AG20443 (cell line): Measurements from ENCODE around the gene TMEM218.

Experiments
- DNase-seq: peaks from one replicate; pipeline ENCODE4 v3.0.0; 2012; ENCODE audit warnings: low spot score, mixed read lengths

Gene TMEM218

DNA sequence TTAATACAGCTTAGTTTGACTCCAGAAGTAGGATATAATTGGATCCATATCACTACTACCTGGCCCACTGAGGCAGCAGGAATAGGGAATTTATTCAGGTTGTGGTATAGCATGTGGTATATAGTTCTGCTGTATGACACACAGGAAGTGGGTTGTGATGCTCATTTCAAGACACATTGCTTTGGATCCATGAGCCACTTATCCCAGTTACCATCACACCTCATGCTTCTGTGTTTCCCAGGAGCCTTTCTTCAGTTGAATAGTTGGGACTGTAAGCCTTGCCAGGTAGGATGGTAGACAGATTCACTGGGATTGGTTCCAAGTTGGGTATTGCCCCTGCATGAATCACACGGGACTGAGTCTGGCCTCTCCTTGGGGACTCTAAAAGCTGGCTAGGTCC is 58.3 kb downstream of the TMEM218 start:
- no peak for DNase-seq

DNA sequence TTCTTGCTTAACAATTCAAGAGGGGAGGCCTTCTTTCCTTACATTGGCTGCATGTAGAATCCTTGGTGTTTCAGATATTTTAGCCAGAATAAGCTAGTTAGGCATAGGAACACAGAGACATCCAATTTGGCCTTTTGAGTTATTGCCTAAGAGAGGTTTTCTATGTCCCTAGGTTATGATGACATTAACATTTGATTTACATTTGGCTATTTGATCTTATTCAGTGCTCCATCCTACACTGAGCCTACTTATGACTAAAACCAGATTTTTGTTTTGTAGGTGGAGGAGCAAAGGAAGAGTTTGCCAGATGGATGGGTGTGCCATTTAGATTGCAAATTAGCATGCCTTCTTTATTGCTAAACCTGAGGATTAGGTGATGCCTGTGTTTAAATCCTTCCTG is 59.4 kb downstream of the TMEM218 start:
- DNase-seq: no peak

DNA sequence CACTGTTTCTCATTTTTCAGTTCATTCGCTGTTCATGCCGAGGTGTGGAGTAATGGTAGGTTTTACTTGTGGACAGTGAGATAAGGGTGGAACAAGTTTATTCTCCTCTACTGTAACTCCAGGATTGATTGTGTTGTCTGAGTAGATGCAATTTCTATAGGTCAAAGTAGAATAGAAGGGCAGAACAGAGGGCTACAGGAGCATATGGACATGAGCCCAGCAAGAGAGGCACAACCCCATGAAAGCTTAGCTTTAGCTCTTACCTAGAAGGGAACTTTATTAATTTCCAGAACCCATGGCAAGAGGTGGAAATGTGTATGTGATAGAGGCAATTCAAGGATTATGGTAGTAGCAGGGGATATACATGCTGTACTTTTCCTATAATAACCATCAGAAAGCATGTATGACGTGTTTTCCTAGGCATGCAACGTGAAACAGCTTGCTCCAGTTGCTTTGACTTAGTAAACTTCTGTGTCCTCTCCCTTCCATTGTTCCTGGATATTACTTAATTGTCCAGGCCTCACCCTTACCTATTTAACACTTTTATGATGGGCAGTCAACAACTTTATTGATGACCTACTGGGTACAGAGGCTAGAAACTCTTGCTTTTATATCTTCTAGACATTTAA is 62.1 kb downstream of the TMEM218 start:
- DNase-seq: no peak
